Activated B cell treated with CpG ODN at 0.5 μM for 24 hours (primary cell): Measurements from ENCODE around the gene WDR27. TPM values are rescaled to one million over a fixed set of nuclear protein-coding genes. Genes with fewer than 3 reads are reported as not detected.

Source experiments
- ATAC-seq: fragments of 200-7000 bp; cut with Tn5 transposase; one replicate; pipeline ENCODE4 v1.10.0; 2021; ENCODE audit warnings: low read depth, mild to moderate bottlenecking, moderate library complexity
- CTCF ChIA-PET: fragments of 350-600 bp; sonication (Branson Sonifier 250); formaldehyde crosslinking; loops from one replicate; lab custom pipeline; 2021; ENCODE audit warnings: antibody characterized with exemption; lab: Charles Lee
- POLR2A ChIA-PET: fragments of 350-600 bp; sonication (Branson Sonifier 250); formaldehyde crosslinking; loops from one replicate; lab custom pipeline; 2021; ENCODE audit warnings: antibody characterized with exemption; lab: Charles Lee
- DNase-seq: peaks from one replicate; pipeline ENCODE4 v3.0.0; 2022
- H3K27ac Mint-ChIP-seq: one replicate; pipeline ENCODE4 v1.8.0; 2020; ENCODE audit warnings: mixed read lengths
- H3K27me3 Mint-ChIP-seq: one replicate; pipeline ENCODE4 v1.8.0; 2021; ENCODE audit warnings: mixed read lengths
- H3K36me3 Mint-ChIP-seq: one replicate; pipeline ENCODE4 v1.8.0; 2021; ENCODE audit warnings: low read depth, mixed read lengths
- H3K4me1 Mint-ChIP-seq: one replicate; pipeline ENCODE4 v1.8.0; 2021; ENCODE audit warnings: mixed read lengths
- H3K4me3 Mint-ChIP-seq: one replicate; pipeline ENCODE4 v1.8.0; 2020; ENCODE audit warnings: mild to moderate bottlenecking, mixed read lengths
- H3K9me3 Mint-ChIP-seq: one replicate; pipeline ENCODE4 v1.8.0; 2020; ENCODE audit warnings: mixed read lengths
- CTCF ChIP-seq: fragments of 200-600 bp; IDR thresholded peaks from one replicate; pipeline ENCODE4 v1.8.0; 2022; ENCODE audit warnings: antibody characterized with exemption, mild to moderate bottlenecking
- intact Hi-C: fragments of 100-400 bp; cut with micrococcal nuclease; formaldehyde crosslinking; loops from one replicate; pipeline ENCODE4 v1.15.1; 2024
- total RNA-seq: library from RNA; stranded (reverse); gene quantifications from 2 replicates; pipeline ENCODE4 v1.2.3, GENCODE V29; 2022

The WDR27 gene
- total RNA-seq, 1 donor from 2014 or later, result 49.1 TPM

DNA sequence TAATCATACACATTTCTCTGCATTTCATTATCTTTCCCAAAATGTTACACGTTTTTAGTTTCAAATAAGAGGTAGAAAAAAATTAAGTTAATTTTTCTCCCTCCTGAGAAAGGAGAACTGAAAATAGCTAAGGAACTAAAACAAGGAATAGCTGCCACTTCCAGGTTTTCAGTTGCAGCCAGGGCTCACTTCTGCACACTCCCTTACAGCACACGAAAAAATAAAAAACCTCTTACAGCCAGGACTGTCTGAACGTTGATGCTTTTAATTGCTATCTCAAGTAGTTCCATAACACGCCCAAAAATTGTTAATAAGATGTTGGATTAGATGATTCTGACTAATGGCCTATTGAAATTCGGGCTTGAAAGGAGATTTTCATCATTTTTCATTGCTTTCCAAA, 294.5 kb downstream of the WDR27 start:
- Mint-ChIP-seq H3K27me3 (peaks cover 1% of the 10 kb centered on the region), H3K4me3 (no peak overlapping the region), H3K9me3 (no peaks in the 10 kb centered on the region), H3K36me3 (no peaks in the 10 kb centered on the region), H3K27ac (no peak overlapping the region), H3K4me1 (no peaks in the 10 kb centered on the region)
- no peak for ATAC-seq
- POLR2A ChIA-PET, result no interaction called here
- intact Hi-C loops, result no loop called here
- CTCF ChIA-PET, result no interaction called here
- no peak for TF ChIP-seq CTCF
- no peak for DNase-seq

Other genes starting within 250 kb of the WDR27 start
- gene C6orf120, start 97 bp upstream of the WDR27 start, total RNA-seq, result 21.7 and 24.8 TPM in 2 replicates
- gene PHF10, start 22.5 kb upstream of the WDR27 start, total RNA-seq, result 35.1 and 36.6 TPM in 2 replicates
- gene DYNLT2, start 49.5 kb upstream of the WDR27 start, total RNA-seq, result 3.7 and 4.4 TPM in 2 replicates
- 33.5 and 45.4 TPM in 2 replicates for gene ERMARD, start 49.6 kb upstream of the WDR27 start, total RNA-seq